Endothelial cell of umbilical vein (primary cell): ENCODE measurements around the gene GRIK1. TPM values are rescaled to one million over a fixed set of nuclear protein-coding genes. Genes with fewer than 3 reads are reported as not detected.

Experiments
- BruUV-seq: library from RNA; stranded (reverse); fragments of 400-500 nt; replicated peaks from 2 replicates; lab custom pipeline; 2021; lab: Mats Ljungman, UMichigan
- CTCF ChIA-PET: fragments of 300-600, 350-600 bp; sonication (Branson Sonifier 250); formaldehyde crosslinking; loops from one replicate; lab custom pipeline; 2021; ENCODE audit warnings: antibody characterized with exemption, inconsistent platforms; lab: Charles Lee
- POLR2A ChIA-PET: fragments of 300-600, 350-600 bp; sonication (Branson Sonifier 250); formaldehyde crosslinking; loops from one replicate; lab custom pipeline; 2021; ENCODE audit warnings: antibody characterized with exemption, inconsistent platforms; lab: Charles Lee
- DNase-seq: peaks from one replicate; pipeline ENCODE4 v3.0.0-alpha.2; 2011; ENCODE audit warnings: low read depth, low spot score
- FAIRE-seq: peaks from 2 replicates; lab custom pipeline; 2011; peaks lifted over from hg19 to GRCh38; lab: Jason Lieb, UNC
- H2AFZ ChIP-seq: 2 replicates; pipeline ENCODE4 v1.6.0; 2012; ENCODE audit warnings: low read depth, low read length, control low read depth, inconsistent platforms
- H3K27ac ChIP-seq: 2 replicates; pipeline ENCODE4 v1.5.1; 2011; ENCODE audit warnings: low read depth, mild to moderate bottlenecking, control low read depth, low read length, moderate library complexity; ENCODE audit not compliant: insufficient read depth
- H3K27me3 ChIP-seq, 2 experiments: 2 replicates each; pipeline versions ENCODE4 v1.6.0 to v1.6.1; 2011; ENCODE audit warnings: low read length in 2 of 2, mixed read lengths in 1 of 2; ENCODE audit not compliant: control insufficient read depth in 2 of 2, insufficient read depth in 2 of 2
- H3K36me3 ChIP-seq, 2 experiments: 2 replicates in 1 of 2; 3 replicates in 1 of 2; pipeline ENCODE4 v1.5.1; 2011; ENCODE audit warnings: low read length in 2 of 2, mild to moderate bottlenecking in 1 of 2, moderate library complexity in 1 of 2; ENCODE audit not compliant: control insufficient read depth in 2 of 2, insufficient read depth in 2 of 2; ENCODE audit errors: extremely low read depth in 1 of 2
- H3K4me1 ChIP-seq: 3 replicates; pipeline ENCODE4 v1.5.1; 2011; ENCODE audit warnings: mild to moderate bottlenecking, low read length; ENCODE audit not compliant: control insufficient read depth, insufficient read depth; ENCODE audit errors: extremely low read depth
- H3K4me2 ChIP-seq: 2 replicates; pipeline ENCODE4 v1.6.1; 2011; ENCODE audit warnings: low read length, control low read depth, mixed read lengths; ENCODE audit not compliant: insufficient read depth
- H3K4me3 ChIP-seq, 3 experiments: fragments of 200-600 bp in 1 of 3; sonication (generic), shearing (Covaris generic) in 1 of 3; replicated peaks in 1 of 3; 2 replicates each; pipeline ENCODE4 v1.5.1; 2011 to 2016; ENCODE audit warnings: control low read depth in 3 of 3, low read length in 3 of 3, mild to moderate bottlenecking in 2 of 3, inconsistent platforms in 1 of 3, low read depth in 1 of 3, moderate library complexity in 1 of 3; ENCODE audit not compliant: insufficient read depth in 1 of 3
- H3K79me2 ChIP-seq: 2 replicates; pipeline ENCODE4 v1.6.0; 2012; ENCODE audit warnings: low read length, inconsistent platforms; ENCODE audit not compliant: control insufficient read depth, insufficient read depth
- H3K9ac ChIP-seq: replicated peaks from 2 replicates; pipeline ENCODE3; 2011; ENCODE audit warnings: low read length, control low read depth; ENCODE audit not compliant: insufficient read depth; ENCODE audit errors: extremely low read depth
- H3K9me1 ChIP-seq: replicated peaks from 3 replicates; pipeline ENCODE4 v1.6.0; 2011; ENCODE audit warnings: mild to moderate bottlenecking, low read length; ENCODE audit not compliant: control insufficient read depth, insufficient read depth; ENCODE audit errors: extremely low read depth
- H3K9me3 ChIP-seq: replicated peaks from 2 replicates; pipeline ENCODE4 v1.5.1; 2012; ENCODE audit warnings: low read length, inconsistent platforms; ENCODE audit not compliant: control insufficient read depth, insufficient read depth
- H4K20me1 ChIP-seq: replicated peaks from 2 replicates; pipeline ENCODE3; 2011; ENCODE audit warnings: mild to moderate bottlenecking, low read length; ENCODE audit not compliant: control insufficient read depth, insufficient read depth; ENCODE audit errors: extremely low read depth
- EZH2 ChIP-seq: IDR thresholded peaks from 2 replicates; pipeline ENCODE4 v1.6.1; 2012; ENCODE audit warnings: borderline replicate concordance, low read depth, mild to moderate bottlenecking, moderate library complexity, low read length, inconsistent platforms; ENCODE audit not compliant: severe bottlenecking
- FOS ChIP-seq: IDR thresholded peaks from 2 replicates; pipeline ENCODE4 v1.6.1; 2011; ENCODE audit warnings: mild to moderate bottlenecking, low read length, moderate library complexity, borderline replicate concordance; ENCODE audit not compliant: insufficient read depth
- GATA2 ChIP-seq: IDR thresholded peaks from 2 replicates; pipeline ENCODE4 v1.7.0; 2011; ENCODE audit warnings: low read depth, mild to moderate bottlenecking, moderate library complexity, mixed read lengths, low read length; ENCODE audit not compliant: insufficient read length, insufficient read depth
- JUN ChIP-seq: IDR thresholded peaks from 2 replicates; pipeline ENCODE4 v1.6.1; 2011; ENCODE audit warnings: borderline replicate concordance, low read depth; ENCODE audit not compliant: insufficient read length, insufficient read depth
- MYC ChIP-seq: IDR thresholded peaks from one replicate; pipeline ENCODE4 v1.6.1; 2011; ENCODE audit warnings: mild to moderate bottlenecking, low read depth, low read length
- POLR2A ChIP-seq: IDR thresholded peaks from 2 replicates; pipeline ENCODE4 v1.6.1; 2012; ENCODE audit warnings: low read depth, mild to moderate bottlenecking, control low read depth, low read length
- POLR2AphosphoS5 ChIP-seq: IDR thresholded peaks from 2 replicates; pipeline ENCODE4 v1.6.1; 2012; ENCODE audit warnings: low read depth, mild to moderate bottlenecking, control low read depth, low read length, moderate library complexity; ENCODE audit not compliant: insufficient read depth
- dilution Hi-C: fragments of 300-500 bp; cut with MboI; formaldehyde crosslinking; loops from one replicate; pipeline ENCODE4 v1.15.0; 2019; ENCODE audit warnings: low sequenced_read_pairs; ENCODE audit not compliant: extremely low pct_ligation_motif_present
- intact Hi-C: fragments of 100-400 bp; cut with micrococcal nuclease; formaldehyde crosslinking; loops from one replicate; pipeline ENCODE4 v1.10.0; 2022
- polyA plus RNA-seq, 4 experiments: library from polyadenylated mRNA; depleted of rRNA in 3 of 4; stranded (reverse) in 3 of 4; unstranded in 1 of 4; fragments of >200 nt; gene quantifications; 2 replicates each; pipeline versions ENCODE4 v1.2.1 to v1.2.3, GENCODE V29; 2011 to 2012; ENCODE audit warnings: missing spikeins in 1 of 4
- total RNA-seq: library from RNA; stranded (reverse); gene quantifications from 2 replicates; pipeline ENCODE4 v1.2.3, GENCODE V29; 2021
- TF ChIP-seq, protein P1 (sequence below): IDR thresholded peaks from 2 replicates; pipeline ENCODE4 v1.6.1; 2011; ENCODE audit not compliant: insufficient read depth, insufficient read length
- TF ChIP-seq, protein P2 (sequence below), 2 donors: IDR thresholded peaks; 1 replicate in 1 of 2; 2 replicates in 1 of 2; pipeline ENCODE4 v1.5.1; 2011; ENCODE audit warnings: low read length in 2 of 2, mild to moderate bottlenecking in 2 of 2, moderate library complexity in 2 of 2, control low read depth in 1 of 2, inconsistent platforms in 1 of 2, low read depth in 1 of 2; ENCODE audit not compliant: insufficient read depth in 1 of 2; ENCODE audit errors: extremely low read depth in 1 of 2

Gene GRIK1
- total and polyA plus RNA-seq, 2 donors (not counting 3 experiments of a cell fraction or from before 2014, with no cell fraction given), result not detected

DNA sequence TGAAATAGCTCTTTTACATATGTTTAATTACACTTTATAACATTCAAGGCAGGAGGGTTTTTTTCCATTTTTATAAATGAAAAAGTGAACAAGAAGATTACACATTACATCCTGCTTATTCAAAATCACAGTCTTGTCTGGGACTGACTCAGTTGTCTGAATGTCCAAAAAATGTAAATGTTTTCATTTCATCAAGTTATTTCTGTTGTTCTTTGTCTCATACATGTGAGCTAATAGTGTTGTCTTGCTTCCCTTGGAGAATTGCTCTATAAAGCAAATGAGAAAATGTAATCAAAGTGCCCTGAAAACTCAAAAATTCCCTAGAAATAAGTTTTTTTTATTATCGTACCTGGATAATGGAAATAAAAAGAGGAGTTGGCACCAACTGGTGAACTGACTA is 242.9 kb downstream of the GRIK1 start:
- H3K36me3 ChIP-seq, result no peaks in the 10 kb centered on the region
- CTCF ChIA-PET, result no interaction called here
- H3K9me1 ChIP-seq, result no peaks in the 10 kb centered on the region
- no peak for DNase-seq
- H4K20me1 ChIP-seq, result no peaks in the 10 kb centered on the region
- no peak overlapping the region for H3K9ac ChIP-seq
- POLR2A ChIA-PET, result no interaction called here
- no peak for FAIRE-seq
- dilution Hi-C loops, result loop anchor here (10.0 kb wide), 1 partner anchor 182 kb away; no protein-coding TSS in a partner anchor
- no peak overlapping the region for H3K4me2 ChIP-seq
- no TSS peak for BruUV-seq
- no peaks in the 10 kb centered on the region for H3K4me1 ChIP-seq
- H3K79me2 ChIP-seq, result no peaks in the 10 kb centered on the region
- no peak for TF ChIP-seq EZH2
- intact Hi-C loops, result no loop called here
- no peaks in the 10 kb centered on the region for H3K27me3 ChIP-seq
- H3K27ac ChIP-seq, result no peak overlapping the region
- no peak overlapping the region for H3K4me3 ChIP-seq
- no peak overlapping the region for H2AFZ ChIP-seq
- no peaks in the 10 kb centered on the region for H3K9me3 ChIP-seq

DNA sequence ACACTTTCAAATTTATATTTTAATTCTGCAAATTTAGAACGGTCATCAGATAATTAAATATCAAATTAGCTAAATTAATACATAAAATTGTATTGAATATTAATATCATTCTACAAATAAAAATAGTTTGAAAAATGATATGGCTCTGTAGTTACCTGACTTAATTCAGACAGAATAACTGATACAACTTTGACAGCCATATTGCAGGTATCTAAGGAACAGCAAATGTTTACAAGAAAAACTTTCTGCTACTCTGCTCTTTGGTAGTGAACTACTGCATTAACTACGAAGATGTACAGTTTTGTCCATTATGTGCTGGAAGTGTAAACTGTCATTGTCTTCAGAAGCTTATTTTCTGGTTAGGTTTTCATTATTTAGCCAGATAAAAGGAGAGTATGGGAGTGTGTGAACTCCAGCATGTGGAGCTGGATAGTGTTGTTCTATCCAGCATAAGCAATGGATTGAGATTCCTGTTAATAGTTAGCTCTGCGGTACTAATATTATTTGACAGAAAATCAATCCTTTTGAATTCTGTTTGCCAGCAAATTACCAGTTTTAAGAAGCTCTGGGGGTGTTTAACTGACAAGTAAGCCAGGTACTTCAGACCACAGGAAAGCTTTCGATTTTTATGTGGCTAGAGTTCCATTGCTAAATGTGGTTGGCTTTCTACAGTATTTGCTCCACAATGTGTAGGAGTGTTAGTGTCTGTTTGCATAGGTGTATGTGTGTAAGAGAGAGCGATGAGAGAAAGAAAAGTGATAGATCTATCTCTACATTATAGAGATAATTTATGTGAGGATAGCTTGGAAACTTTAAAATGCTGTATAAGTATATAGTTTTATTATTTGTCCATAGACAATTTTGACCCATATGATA is 247.9 kb downstream of the GRIK1 start:
- Histone ChIP-seq H3K4me1 (no peaks in the 10 kb centered on the region), H3K4me3 (no peak overlapping the region), H3K36me3 (no peaks in the 10 kb centered on the region), H3K9ac (no peak overlapping the region), H4K20me1 (no peaks in the 10 kb centered on the region), H3K9me3 (no peaks in the 10 kb centered on the region), H3K27ac (no peak overlapping the region), H2AFZ (no peak overlapping the region), H3K4me2 (no peak overlapping the region), H3K79me2 (no peaks in the 10 kb centered on the region), H3K27me3 (peaks cover 0 to 2% of the 10 kb centered on the region in 2 experiments), H3K9me1 (no peaks in the 10 kb centered on the region)
- TF ChIP-seq POLR2AphosphoS5, result no peak
- TF ChIP-seq, protein P1, sequence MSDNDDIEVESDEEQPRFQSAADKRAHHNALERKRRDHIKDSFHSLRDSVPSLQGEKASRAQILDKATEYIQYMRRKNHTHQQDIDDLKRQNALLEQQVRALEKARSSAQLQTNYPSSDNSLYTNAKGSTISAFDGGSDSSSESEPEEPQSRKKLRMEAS, result no peak
- no peak for TF ChIP-seq GATA2
- no peak for TF ChIP-seq FOS
- no peak for TF ChIP-seq POLR2A
- TF ChIP-seq, protein P2, sequence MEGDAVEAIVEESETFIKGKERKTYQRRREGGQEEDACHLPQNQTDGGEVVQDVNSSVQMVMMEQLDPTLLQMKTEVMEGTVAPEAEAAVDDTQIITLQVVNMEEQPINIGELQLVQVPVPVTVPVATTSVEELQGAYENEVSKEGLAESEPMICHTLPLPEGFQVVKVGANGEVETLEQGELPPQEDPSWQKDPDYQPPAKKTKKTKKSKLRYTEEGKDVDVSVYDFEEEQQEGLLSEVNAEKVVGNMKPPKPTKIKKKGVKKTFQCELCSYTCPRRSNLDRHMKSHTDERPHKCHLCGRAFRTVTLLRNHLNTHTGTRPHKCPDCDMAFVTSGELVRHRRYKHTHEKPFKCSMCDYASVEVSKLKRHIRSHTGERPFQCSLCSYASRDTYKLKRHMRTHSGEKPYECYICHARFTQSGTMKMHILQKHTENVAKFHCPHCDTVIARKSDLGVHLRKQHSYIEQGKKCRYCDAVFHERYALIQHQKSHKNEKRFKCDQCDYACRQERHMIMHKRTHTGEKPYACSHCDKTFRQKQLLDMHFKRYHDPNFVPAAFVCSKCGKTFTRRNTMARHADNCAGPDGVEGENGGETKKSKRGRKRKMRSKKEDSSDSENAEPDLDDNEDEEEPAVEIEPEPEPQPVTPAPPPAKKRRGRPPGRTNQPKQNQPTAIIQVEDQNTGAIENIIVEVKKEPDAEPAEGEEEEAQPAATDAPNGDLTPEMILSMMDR (IDR thresholded peaks at IDR 0.05; ENCODE audit: extremely low read depth in 1 of 2, insufficient read depth in 1 of 2, low read depth in 1 of 2, low read length in 2 of 2), result no peak
- TF ChIP-seq JUN, result no peak
- no peak for TF ChIP-seq EZH2
- no peak for TF ChIP-seq MYC
- ChIA-PET CTCF (interaction anchor here (0.9 kb wide), 1 partner anchor 18 kb away, joined by 3 read pairs; no protein-coding TSS in a partner anchor), POLR2A (no interaction called here)
- no peak for FAIRE-seq
- dilution Hi-C loops (loop anchor here (10.0 kb wide), 1 partner anchor 177 kb away; no protein-coding TSS in a partner anchor), intact Hi-C loops (no loop called here)
- DNase-seq, result no peak
- BruUV-seq, result no TSS peak
